ES-I3 (cell line): ENCODE measurements around the gene SNX19.

Experiments used
- H3K36me3 ChIP-seq: 2 replicates; pipeline ENCODE4 v1.6.1; 2013; ENCODE audit warnings: mild to moderate bottlenecking, low read length, control low read depth, moderate library complexity; ENCODE audit not compliant: insufficient read depth
- H3K4me1 ChIP-seq: 2 replicates; pipeline ENCODE4 v1.6.1; 2013; ENCODE audit warnings: mild to moderate bottlenecking, control low read depth, low read length; ENCODE audit not compliant: insufficient read depth
- H3K9ac ChIP-seq: 2 replicates; pipeline ENCODE4 v1.6.1; 2013; ENCODE audit warnings: low read depth, mild to moderate bottlenecking, low read length, moderate library complexity
- H3K9me3 ChIP-seq: 2 replicates; pipeline ENCODE4 v1.6.1; 2013; ENCODE audit warnings: mild to moderate bottlenecking, low read length, moderate library complexity; ENCODE audit not compliant: control insufficient read depth, insufficient read depth

SNX19 gene

GRCh38 chr11:130892861-130893260 is 23.4 kb downstream of the SNX19 start:
- H3K36me3 ChIP-seq = no peaks in the 10 kb centered on the region; the same call in none of the 2 replicates
- H3K9ac ChIP-seq = no peak overlapping the region
- H3K4me1 ChIP-seq = peaks cover 15% of the 10 kb centered on the region
- no peaks in the 10 kb centered on the region for H3K9me3 ChIP-seq

- no peaks in the 10 kb centered on the region; the same call in 1 of the 2 replicates for H3K36me3 ChIP-seq
- H3K9me3 ChIP-seq = no peaks in the 10 kb centered on the region
- no peak overlapping the region for H3K9ac ChIP-seq
- peaks cover 15% of the 10 kb centered on the region for H3K4me1 ChIP-seq
Measured at GRCh38 chr11:130891326-130891725, 25.0 kb downstream of the SNX19 start.

GRCh38 chr11:130890039-130890745 is 26.1 kb downstream of the SNX19 start:
- Histone ChIP-seq H3K9me3 (no peaks in the 10 kb centered on the region), H3K4me1 (peaks cover 15% of the 10 kb centered on the region), H3K36me3 (no peaks in the 10 kb centered on the region; the same call in 1 of the 2 replicates), H3K9ac (no peak overlapping the region)

GRCh38 chr11:130888790-130889189 is 27.5 kb downstream of the SNX19 start:
- Histone ChIP-seq H3K9me3 (no peaks in the 10 kb centered on the region), H3K36me3 (no peaks in the 10 kb centered on the region), H3K4me1 (peaks cover 11% of the 10 kb centered on the region; the same call in 1 of the 2 replicates), H3K9ac (no peak overlapping the region)

GRCh38 chr11:130886704-130887103 is 29.6 kb downstream of the SNX19 start:
- Histone ChIP-seq H3K9ac (no peak overlapping the region), H3K36me3 (peaks cover 14% of the 10 kb centered on the region; the same call in 1 of the 2 replicates), H3K4me1 (0 out of 2 replicates have a peak, but pooled peaks cover 5% of the 10 kb centered on the region)

GRCh38 chr11:130882138-130882551 is 34.1 kb downstream of the SNX19 start:
- Histone ChIP-seq H3K4me1 (no peaks in the 10 kb centered on the region), H3K9ac (no peak overlapping the region), H3K36me3 (peaks cover 51% of the 10 kb centered on the region), H3K9me3 (no peaks in the 10 kb centered on the region)

More at GRCh38 chr11:130886704-130887103, 29.6 kb downstream of the SNX19 start:
- no peaks in the 10 kb centered on the region for H3K9me3 ChIP-seq

- Histone ChIP-seq H3K4me1 (no peaks in the 10 kb centered on the region), H3K9me3 (no peaks in the 10 kb centered on the region), H3K36me3 (peaks cover 52% of the 10 kb centered on the region), H3K9ac (no peak overlapping the region)
Measured at GRCh38 chr11:130881475-130882137, 34.7 kb downstream of the SNX19 start.

GRCh38 chr11:130879836-130880235 is 36.4 kb downstream of the SNX19 start:
- Histone ChIP-seq H3K36me3 (peaks cover 52% of the 10 kb centered on the region), H3K9ac (no peak overlapping the region), H3K9me3 (no peaks in the 10 kb centered on the region), H3K4me1 (no peaks in the 10 kb centered on the region)

- peaks cover 48% of the 10 kb centered on the region for H3K36me3 ChIP-seq
- H3K9me3 ChIP-seq = no peaks in the 10 kb centered on the region
Measured at GRCh38 chr11:130876931-130877915, 39.1 kb downstream of the SNX19 start.

GRCh38 chr11:130876100-130876499 is 40.2 kb downstream of the SNX19 start:
- no peak overlapping the region for H3K9ac ChIP-seq
- H3K36me3 ChIP-seq = peaks cover 41% of the 10 kb centered on the region

More at GRCh38 chr11:130876931-130877915, 39.1 kb downstream of the SNX19 start:
- Histone ChIP-seq H3K9ac (no peak overlapping the region), H3K4me1 (no peaks in the 10 kb centered on the region)

GRCh38 chr11:130874955-130875531 is 41.2 kb downstream of the SNX19 start:
- H3K4me1 ChIP-seq = no peaks in the 10 kb centered on the region
- H3K9ac ChIP-seq = no peak overlapping the region
- H3K36me3 ChIP-seq = peaks cover 37% of the 10 kb centered on the region

More at GRCh38 chr11:130876100-130876499, 40.2 kb downstream of the SNX19 start:
- Histone ChIP-seq H3K4me1 (no peaks in the 10 kb centered on the region), H3K9me3 (no peaks in the 10 kb centered on the region)

GRCh38 chr11:130874396-130874795 is 41.9 kb downstream of the SNX19 start:
- peaks cover 31% of the 10 kb centered on the region for H3K36me3 ChIP-seq
- H3K4me1 ChIP-seq = no peaks in the 10 kb centered on the region
- no peak overlapping the region for H3K9ac ChIP-seq
- H3K9me3 ChIP-seq = no peaks in the 10 kb centered on the region

More at GRCh38 chr11:130874955-130875531, 41.2 kb downstream of the SNX19 start:
- no peaks in the 10 kb centered on the region for H3K9me3 ChIP-seq

GRCh38 chr11:130873761-130874160 is 42.5 kb downstream of the SNX19 start:
- Histone ChIP-seq H3K9me3 (no peaks in the 10 kb centered on the region), H3K9ac (no peak overlapping the region), H3K4me1 (no peaks in the 10 kb centered on the region), H3K36me3 (peaks cover 24% of the 10 kb centered on the region)

GRCh38 chr11:130872981-130873380 is 43.3 kb downstream of the SNX19 start:
- Histone ChIP-seq H3K9ac (no peak overlapping the region), H3K9me3 (no peaks in the 10 kb centered on the region), H3K36me3 (peaks cover 17% of the 10 kb centered on the region), H3K4me1 (no peaks in the 10 kb centered on the region)
